HG02943 (cell line): ENCODE data around the gene C4orf50.

Experiments used
- ATAC-seq: cut with Tn5 transposase; IDR thresholded peaks from one replicate; pipeline ENCODE4 v1.9.1; 2021; ENCODE audit warnings: mild to moderate bottlenecking, low read depth, moderate library complexity; ENCODE audit not compliant: unreplicated experiment

The C4orf50 gene

GRCh38 chr4:6018331-6018730 lies at the start of gene C4orf50:
Gene C4orf50, minus strand, starts transcription at chr4:6018431.
- no peak for ATAC-seq

- no peak for ATAC-seq
Observed at GRCh38 chr4:6065934-6066590, 47.8 kb upstream of the C4orf50 start.

- no peak for ATAC-seq
Observed at GRCh38 chr4:6065166-6065565, 46.9 kb upstream of the C4orf50 start.

GRCh38 chr4:6064383-6064782 lies 46.2 kb upstream of the C4orf50 start:
- ATAC-seq: no peak

- ATAC-seq: no peak
Observed at GRCh38 chr4:6063684-6064083, 45.5 kb upstream of the C4orf50 start.

GRCh38 chr4:6062133-6062532 lies 43.9 kb upstream of the C4orf50 start:
- ATAC-seq: no peak

- no peak for ATAC-seq
Observed at GRCh38 chr4:6059375-6059805, 41.2 kb upstream of the C4orf50 start.

- ATAC-seq: no peak
Observed at GRCh38 chr4:6058531-6059374, 40.5 kb upstream of the C4orf50 start.

- ATAC-seq: no peak
Observed at GRCh38 chr4:6056976-6057766, 38.9 kb upstream of the C4orf50 start.

- no peak for ATAC-seq
Observed at GRCh38 chr4:6055436-6055835, 37.2 kb upstream of the C4orf50 start.

GRCh38 chr4:6055030-6055429 lies 36.8 kb upstream of the C4orf50 start:
- no peak for ATAC-seq

- no peak for ATAC-seq
Observed at GRCh38 chr4:6054162-6054922, 36.1 kb upstream of the C4orf50 start.

GRCh38 chr4:6052679-6053078 lies 34.4 kb upstream of the C4orf50 start:
- ATAC-seq: no peak

- no peak for ATAC-seq
Observed at GRCh38 chr4:6050551-6050950, 32.3 kb upstream of the C4orf50 start.

GRCh38 chr4:6049985-6050384 lies 31.8 kb upstream of the C4orf50 start:
- ATAC-seq: no peak

GRCh38 chr4:6049278-6049677 lies 31.0 kb upstream of the C4orf50 start:
- ATAC-seq: no peak

GRCh38 chr4:6048537-6048936 lies 30.3 kb upstream of the C4orf50 start:
- ATAC-seq: no peak

GRCh38 chr4:6047130-6047673 lies 29.0 kb upstream of the C4orf50 start:
- ATAC-seq: no peak

GRCh38 chr4:6046526-6047129 lies 28.4 kb upstream of the C4orf50 start:
- no peak for ATAC-seq

GRCh38 chr4:6044805-6045204 lies 26.6 kb upstream of the C4orf50 start:
- no peak for ATAC-seq
